ENCODE data around the gene BACH2. TPM values are rescaled to one million over a fixed set of nuclear protein-coding genes. Genes with fewer than 3 reads are reported as not detected.

Gene BACH2
- total and polyA plus RNA-seq, 2 of the 4 experiments (the other 2 are of a cell fraction): 1.3 to 1.4 TPM

- no peaks in the 10 kb centered on the region for H3K36me3 ChIP-seq (ENCODE audit: control insufficient read depth, insufficient read depth, low read length)
- ChIA-PET POLR2A (ENCODE audit: unreplicated experiment) (no interaction called here), CTCF (no interaction called here)
- 92% methylated on average over 12 of the region's 22 CpGs; no CpG with 5 or more reads in 1 of the 2 experiments for WGBS, 2 experiments (ENCODE audit: extremely low coverage in 2 of 2, insufficient read length in 1 of 2)
- H3K27ac ChIP-seq (ENCODE audit: insufficient read depth, low read length): no peak overlapping the region
- H3K79me1 ChIP-seq (ENCODE audit: low read depth in 1 of 2, low read length in 2 of 2): no peaks in the 10 kb centered on the region
- H3K4me1 ChIP-seq (ENCODE audit: control insufficient read depth, insufficient read depth, low read length): no peaks in the 10 kb centered on the region; the same call in 1 of the 2 replicates
- no peak overlapping the region for H3K14ac ChIP-seq (replicated peaks; ENCODE audit: low read depth, low read length)
- no peak overlapping the region for H2BK5ac ChIP-seq (ENCODE audit: low read depth, low read length, poor library complexity, severe bottlenecking)
- H4K91ac ChIP-seq (ENCODE audit: insufficient read depth, low read depth, low read length): no peak overlapping the region
- BruUV-seq (replicated peaks): no TSS peak
- H3K27me3 ChIP-seq (ENCODE audit: control insufficient read depth, insufficient read depth, low read length): no peaks in the 10 kb centered on the region
- in situ Hi-C loops (cut with MboI; ENCODE audit: low sequenced_read_pairs) (no loop called here), intact Hi-C loops (cut with micrococcal nuclease) (no loop called here), dilution Hi-C loops (cut with HindIII; ENCODE audit: low sequenced_read_pairs, unreplicated experiment) (no loop called here)
- no peak overlapping the region for H3K56ac ChIP-seq (ENCODE audit: extremely low read depth, insufficient read depth, low read length)
- no peak overlapping the region for H3K9ac ChIP-seq (ENCODE audit: low read depth, low read length)
- no peak overlapping the region for H4K8ac ChIP-seq (ENCODE audit: low read depth in 2 of 2, low read length in 2 of 2)
- no peak overlapping the region for H3K4me3 ChIP-seq (ENCODE audit: insufficient read depth, low read depth, low read length)
- H2AK9ac ChIP-seq (replicated peaks; ENCODE audit: low read depth, low read length, poor library complexity): no peak overlapping the region
- no peak overlapping the region for H2BK120ac ChIP-seq (ENCODE audit: low read depth, low read length)
- H2BK15ac ChIP-seq (ENCODE audit: low read depth, low read length): no peak overlapping the region
- no peak overlapping the region for H2BK20ac ChIP-seq (ENCODE audit: low read depth, low read length)
- no peak overlapping the region for H4K5ac ChIP-seq (ENCODE audit: low read depth, low read length)
- TF ChIP-seq ELK1 (IDR thresholded peaks at IDR 0.05; ENCODE audit: borderline replicate concordance, low read depth, low read length) (no peak), RAD21 (IDR thresholded peaks at IDR 0.05; ENCODE audit: low read length) (no peak), BHLHE40 (IDR thresholded peaks at IDR 0.05; ENCODE audit: low read depth, low read length) (no peak)
- no peak overlapping the region for H3K4me2 ChIP-seq (ENCODE audit: low read depth, low read length)
- H3K4ac ChIP-seq (ENCODE audit: low read depth, low read length): no peak overlapping the region
- DNase-seq (no peak), ATAC-seq (ENCODE audit: low read depth) (no peak)
- H3K18ac ChIP-seq (ENCODE audit: low read depth, low read length): no peak overlapping the region
- H3K9me3 ChIP-seq (ENCODE audit: control insufficient read depth, insufficient read depth, low read length): no peaks in the 10 kb centered on the region
- H2AFZ ChIP-seq (replicated peaks; ENCODE audit: low read length, poor library complexity): no peak overlapping the region
- no peaks in the 10 kb centered on the region for H3K9me1 ChIP-seq (ENCODE audit: insufficient read depth, low read length)
- no peak overlapping the region for H3K23ac ChIP-seq (ENCODE audit: low read depth, low read length)
- no peak overlapping the region for H2AK5ac ChIP-seq (ENCODE audit: low read depth, low read length)
- no peaks in the 10 kb centered on the region for H4K20me1 ChIP-seq (ENCODE audit: insufficient read depth, low read length)
Measured at GRCh38 chr6:89932245-89932802, 364.3 kb downstream of the BACH2 start.
